H1 (cell line): ENCODE results near the gene TTLL5.

Experiments used
- CTCF ChIP-seq, 3 experiments: IDR thresholded peaks; 1 replicate in 2 of 3; 2 replicates in 1 of 3; pipeline versions ENCODE4 v1.5.1 to v1.6.1; 2011; ENCODE audit warnings: low read length in 3 of 3, mild to moderate bottlenecking in 3 of 3, inconsistent platforms in 2 of 3, low read depth in 1 of 3, moderate library complexity in 1 of 3; ENCODE audit not compliant: insufficient read depth in 1 of 3; ENCODE audit errors: control extremely low read depth in 1 of 3
- NRF1 ChIP-seq: IDR thresholded peaks from 2 replicates; pipeline ENCODE4 v1.6.1; 2011; ENCODE audit warnings: mild to moderate bottlenecking, low read depth, low read length, improper control_type of control experiment
- RFX5 ChIP-seq: IDR thresholded peaks from 2 replicates; pipeline ENCODE4 v1.6.1; 2011; ENCODE audit warnings: low read depth, low read length, improper control_type of control experiment, borderline replicate concordance
- TCF12 ChIP-seq: IDR thresholded peaks from 2 replicates; pipeline ENCODE4 v1.6.1; 2011; ENCODE audit warnings: low read depth, mild to moderate bottlenecking, low read length

- TF ChIP-seq TCF12: no peak
- TF ChIP-seq NRF1: no peak
- TF ChIP-seq RFX5: no peak
- no peak for TF ChIP-seq CTCF (IDR thresholded peaks at IDR 0.05; ENCODE audit: control extremely low read depth in 1 of 3, insufficient read depth in 1 of 3, low read depth in 1 of 3, low read length in 3 of 3)
Measured at GRCh38 chr14:75863221-75863620, 202.2 kb downstream of the TTLL5 start.
